ENCODE measurements around the gene TRIM46. TPM values are rescaled to one million over a fixed set of nuclear protein-coding genes. Genes with fewer than 3 reads are reported as not detected.

Gene TRIM46
- total and polyA plus RNA-seq, 2 of the 13 experiments (the other 11 are each of a cell fraction or from before 2014, with no cell fraction given): 0.04 to 0.09 TPM

DNA sequence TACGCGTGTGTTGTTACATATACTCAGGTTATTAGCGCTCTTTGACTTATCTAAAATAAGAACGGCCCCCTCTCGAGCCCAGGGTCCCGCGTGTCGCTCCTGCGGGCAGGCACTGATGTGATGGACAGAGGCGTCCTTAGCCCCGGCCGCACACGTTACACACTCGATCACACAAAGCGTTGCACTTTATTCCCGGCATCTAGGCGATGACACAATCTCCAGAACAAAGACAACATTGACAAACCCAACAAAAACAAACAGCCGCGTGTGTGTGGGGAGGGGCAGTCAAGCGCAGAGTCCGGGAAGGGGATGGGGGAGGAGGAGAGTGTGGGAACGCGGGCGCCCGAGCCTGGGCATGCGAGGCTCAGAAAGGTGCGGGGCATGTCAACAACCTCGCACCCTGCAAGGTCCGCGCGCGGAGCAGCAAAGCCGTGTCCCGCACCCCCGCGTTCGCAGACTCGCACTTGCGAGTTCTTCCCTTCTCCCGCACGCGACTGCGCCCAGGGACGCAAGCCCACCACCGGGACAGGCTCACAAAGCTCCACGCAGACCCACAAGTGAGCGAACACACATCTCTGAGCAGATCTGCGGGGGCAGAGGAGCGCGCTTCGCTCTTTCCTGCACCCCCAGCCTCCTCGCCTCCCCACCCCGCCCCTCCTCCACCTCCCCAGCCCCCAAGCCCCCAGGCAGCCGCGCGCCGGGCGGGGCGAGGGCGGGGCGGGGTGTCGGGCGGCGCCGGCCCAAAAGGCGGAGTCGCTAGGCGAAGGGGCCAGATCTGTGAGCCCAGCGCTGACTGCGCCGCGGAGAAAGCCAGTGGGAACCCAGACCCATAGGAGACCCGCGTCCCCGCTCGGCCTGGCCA is 46.3 kb upstream of the TRIM46 start, which contains the start of gene EFNA1 (continued):
- no peak for TF ChIP-seq JARID2 (CRISPR knock-in tag; IDR thresholded peaks at IDR 0.05; ENCODE audit: insufficient replicate concordance)
- TF ChIP-seq ZNF296 (CRISPR knock-in tag; conservative IDR thresholded peaks at IDR 0.05): peak; percentile 48; the same call in 1 of the 2 replicates
- TF ChIP-seq ZNF672 (CRISPR knock-in tag; IDR thresholded peaks at IDR 0.05): 0 out of 2 replicates have a peak, but pooled peaks have one; percentile 64
- 0 out of 2 replicates have a peak, but pooled peaks have one; percentile 18 for TF ChIP-seq SALL2 (CRISPR knock-in tag; IDR thresholded peaks at IDR 0.05)
- peak; percentile 75 for TF ChIP-seq GATAD1 (CRISPR knock-in tag; IDR thresholded peaks at IDR 0.05)
- peak; percentile 25; the same call in 1 of the 2 replicates for TF ChIP-seq ZFP82 (CRISPR knock-in tag; IDR thresholded peaks at IDR 0.05; ENCODE audit: borderline replicate concordance)
- no peak for TF ChIP-seq NCOA5 (CRISPR knock-in tag; IDR thresholded peaks at IDR 0.05)
- TF ChIP-seq, protein P1, sequence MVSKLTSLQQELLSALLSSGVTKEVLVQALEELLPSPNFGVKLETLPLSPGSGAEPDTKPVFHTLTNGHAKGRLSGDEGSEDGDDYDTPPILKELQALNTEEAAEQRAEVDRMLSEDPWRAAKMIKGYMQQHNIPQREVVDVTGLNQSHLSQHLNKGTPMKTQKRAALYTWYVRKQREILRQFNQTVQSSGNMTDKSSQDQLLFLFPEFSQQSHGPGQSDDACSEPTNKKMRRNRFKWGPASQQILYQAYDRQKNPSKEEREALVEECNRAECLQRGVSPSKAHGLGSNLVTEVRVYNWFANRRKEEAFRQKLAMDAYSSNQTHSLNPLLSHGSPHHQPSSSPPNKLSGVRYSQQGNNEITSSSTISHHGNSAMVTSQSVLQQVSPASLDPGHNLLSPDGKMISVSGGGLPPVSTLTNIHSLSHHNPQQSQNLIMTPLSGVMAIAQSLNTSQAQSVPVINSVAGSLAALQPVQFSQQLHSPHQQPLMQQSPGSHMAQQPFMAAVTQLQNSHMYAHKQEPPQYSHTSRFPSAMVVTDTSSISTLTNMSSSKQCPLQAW (CRISPR knock-in tag; IDR thresholded peaks at IDR 0.05): peak; percentile 92
